Neural cell (in vitro differentiated cells): ENCODE data around the gene NUP155. TPM values are rescaled to one million over a fixed set of nuclear protein-coding genes. Genes with fewer than 3 reads are reported as not detected.

Experiments used
- H2AFZ ChIP-seq: fragments of 200-600, 300-800 bp; sonication (generic), shearing (Covaris generic); 2 replicates; pipeline ENCODE4 v1.6.0; 2014; ENCODE audit warnings: low read depth, mild to moderate bottlenecking, antibody characterized with exemption, low read length, moderate library complexity
- H3F3A ChIP-seq: fragments of 200-600 bp; shearing (Covaris generic); 2 replicates; pipeline ENCODE4 v1.6.1; 2016; ENCODE audit warnings: mild to moderate bottlenecking, moderate library complexity, mixed read lengths, antibody characterized with exemption, low read length; ENCODE audit not compliant: insufficient read depth, poor library complexity, severe bottlenecking
- H3K27ac ChIP-seq: fragments of 200-600, 300-800 bp; sonication (generic), shearing (Covaris generic); 2 replicates; pipeline ENCODE4 v1.5.1; 2014; ENCODE audit warnings: mild to moderate bottlenecking, low read length, moderate library complexity
- H3K27me3 ChIP-seq: fragments of 300-800, 200-600 bp; sonication (generic), shearing (Covaris generic); 2 replicates; pipeline ENCODE4 v1.6.0; 2014; ENCODE audit warnings: mild to moderate bottlenecking, low read depth, low read length, moderate library complexity; ENCODE audit not compliant: insufficient read depth
- H3K36me3 ChIP-seq: fragments of 300-800, 200-600 bp; sonication (generic), shearing (Covaris generic); 2 replicates; pipeline ENCODE4 v1.5.1; 2014; ENCODE audit warnings: mild to moderate bottlenecking, antibody characterized with exemption, low read length, moderate library complexity; ENCODE audit not compliant: insufficient read depth
- H3K4me2 ChIP-seq: fragments of 300-800, 200-600 bp; sonication (generic), shearing (Covaris generic); 2 replicates; pipeline ENCODE4 v1.6.0; 2014; ENCODE audit warnings: mild to moderate bottlenecking, low read length
- H3K4me3 ChIP-seq: fragments of 300-800, 200-600 bp; sonication (generic), shearing (Covaris generic); 2 replicates; pipeline ENCODE4 v1.5.1; 2014; ENCODE audit warnings: mild to moderate bottlenecking, low read length, moderate library complexity
- H3K79me2 ChIP-seq: fragments of 200-600 bp; shearing (Covaris generic); replicated peaks from 2 replicates; pipeline ENCODE4 v1.6.0; 2014; ENCODE audit warnings: mild to moderate bottlenecking, low read length, moderate library complexity; ENCODE audit not compliant: insufficient read depth
- H3K9ac ChIP-seq: fragments of 300-800, 200-600 bp; sonication (generic), shearing (Covaris generic); 2 replicates; pipeline ENCODE4 v1.6.1; 2016; ENCODE audit warnings: mild to moderate bottlenecking, low read length, mixed read lengths
- H3K9me2 ChIP-seq: fragments of 200-600 bp; shearing (Covaris generic); 2 replicates; pipeline ENCODE4 v1.6.1; 2016; ENCODE audit warnings: mild to moderate bottlenecking, low read length, mixed read lengths; ENCODE audit not compliant: insufficient read depth
- H3K9me3 ChIP-seq: fragments of 200-600, 300-800 bp; sonication (generic), shearing (Covaris generic); 2 replicates; pipeline ENCODE4 v1.6.1; 2016; ENCODE audit warnings: mild to moderate bottlenecking, mixed run types, low read length, moderate library complexity, mixed read lengths
- H4K20me1 ChIP-seq: fragments of 200-600 bp; shearing (Covaris generic); 2 replicates; pipeline ENCODE4 v1.6.1; 2016; ENCODE audit warnings: mild to moderate bottlenecking, mixed run types; ENCODE audit not compliant: insufficient read depth
- CTCF ChIP-seq: fragments of 450-650 bp; IDR thresholded peaks from 2 replicates; pipeline ENCODE4 v1.5.1; 2014; ENCODE audit warnings: antibody characterized with exemption, mild to moderate bottlenecking, moderate library complexity; ENCODE audit not compliant: poor library complexity, severe bottlenecking
- EP300 ChIP-seq: fragments of 450-650 bp; conservative IDR thresholded peaks from 2 replicates; pipeline ENCODE4 v1.6.1; 2014; ENCODE audit warnings: antibody characterized with exemption, mild to moderate bottlenecking, moderate library complexity; ENCODE audit not compliant: poor library complexity, severe bottlenecking
- EZH2 ChIP-seq: fragments of 200-600, 300-800 bp; shearing (Covaris generic), sonication (generic); IDR thresholded peaks from 2 replicates; pipeline ENCODE4 v1.6.1; 2014; ENCODE audit warnings: antibody characterized with exemption, low read length, borderline replicate concordance, mild to moderate bottlenecking; ENCODE audit not compliant: insufficient read depth, poor library complexity, severe bottlenecking
- MXI1 ChIP-seq: fragments of 450-650 bp; conservative IDR thresholded peaks from 2 replicates; pipeline ENCODE4 v1.6.1; 2014; ENCODE audit warnings: antibody characterized with exemption, mild to moderate bottlenecking; ENCODE audit not compliant: poor library complexity, severe bottlenecking
- POLR2AphosphoS5 ChIP-seq: IDR thresholded peaks from 2 replicates; pipeline ENCODE4 v1.6.1; 2012
- RAD21 ChIP-seq: fragments of 450-650 bp; conservative IDR thresholded peaks from 2 replicates; pipeline ENCODE4 v1.6.1; 2014; ENCODE audit warnings: antibody characterized with exemption, mild to moderate bottlenecking, moderate library complexity
- REST ChIP-seq: IDR thresholded peaks from 2 replicates; pipeline ENCODE4 v1.6.1; 2012; ENCODE audit warnings: borderline replicate concordance
- SMC3 ChIP-seq: fragments of 450-650 bp; conservative IDR thresholded peaks from 2 replicates; pipeline ENCODE4 v1.6.1; 2014; ENCODE audit warnings: antibody characterized with exemption, mild to moderate bottlenecking, moderate library complexity; ENCODE audit not compliant: poor library complexity
- TAF1 ChIP-seq: IDR thresholded peaks from 2 replicates; pipeline ENCODE4 v1.6.1; 2012; ENCODE audit warnings: low read depth
- polyA plus RNA-seq: library from polyadenylated mRNA; depleted of rRNA; stranded (reverse); fragments of >200 nt; gene quantifications from 2 replicates; pipeline ENCODE4 v1.2.3, GENCODE V29; 2014

NUP155 gene
- polyA plus RNA-seq, 1 donor from 2014 or later, result 15.9 TPM

- H3K36me3 ChIP-seq, result no peaks in the 10 kb centered on the region
Measured at GRCh38 chr5:37255774-37256358, 115.0 kb downstream of the NUP155 start.

GRCh38 chr5:37254581-37254980, 116.3 kb downstream of the NUP155 start:
- TF ChIP-seq CTCF (no peak), POLR2AphosphoS5 (no peak), EZH2 (no peak), SMC3 (no peak), RAD21 (no peak), EP300 (no peak), REST (no peak), MXI1 (no peak), TAF1 (no peak)
- Histone ChIP-seq H3K9ac (no peak overlapping the region), H4K20me1 (no peaks in the 10 kb centered on the region), H3K9me3 (no peaks in the 10 kb centered on the region), H3F3A (peaks cover 5% of the 10 kb centered on the region), H3K79me2 (no peaks in the 10 kb centered on the region), H3K27me3 (no peaks in the 10 kb centered on the region), H3K4me3 (no peak overlapping the region), H3K4me2 (no peak overlapping the region), H3K27ac (no peak overlapping the region), H2AFZ (no peak overlapping the region), H3K9me2 (no peaks in the 10 kb centered on the region), H3K36me3 (no peaks in the 10 kb centered on the region)

More at GRCh38 chr5:37255774-37256358, 115.0 kb downstream of the NUP155 start:
- no peaks in the 10 kb centered on the region for H3K79me2 ChIP-seq
- H3K9ac ChIP-seq, result no peak overlapping the region
- H3K4me3 ChIP-seq, result no peak overlapping the region
- H3K27me3 ChIP-seq, result no peaks in the 10 kb centered on the region
- TF ChIP-seq CTCF, result no peak
- no peaks in the 10 kb centered on the region for H3K9me3 ChIP-seq
- no peak overlapping the region for H2AFZ ChIP-seq
- H4K20me1 ChIP-seq, result no peaks in the 10 kb centered on the region
- no peak overlapping the region for H3K27ac ChIP-seq
- H3F3A ChIP-seq, result no peaks in the 10 kb centered on the region
- no peaks in the 10 kb centered on the region for H3K9me2 ChIP-seq
- no peak overlapping the region for H3K4me2 ChIP-seq
